SK-N-SH (cell line): ENCODE results near the gene CD209. TPM values are rescaled to one million over a fixed set of nuclear protein-coding genes. Genes with fewer than 3 reads are reported as not detected.

Source experiments
- CTCF ChIA-PET: fragments of 300-600, 350-600 bp; formaldehyde crosslinking; extraction: SDS; loops from one replicate; lab custom pipeline; 2021; lab: Yijun Ruan, JAX
- POLR2A ChIA-PET: fragments of 350-600 bp; sonication (Branson Sonifier 250); formaldehyde crosslinking; extraction: SDS; loops from one replicate; lab custom pipeline; 2020; ENCODE audit warnings: antibody characterized with exemption, inconsistent platforms; lab: Yijun Ruan, JAX
- DNase-seq: peaks from one replicate; pipeline ENCODE4 v3.0.0; 2012
- H2AFZ ChIP-seq: fragments of 200-600 bp; sonication (generic); 2 replicates; pipeline ENCODE4 v1.8.1; 2016; ENCODE audit warnings: antibody characterized with exemption, mild to moderate bottlenecking, low read depth
- H3F3A ChIP-seq: fragments of 200-600 bp; sonication (generic); replicated peaks from 2 replicates; pipeline ENCODE3; 2016; ENCODE audit warnings: antibody characterized with exemption, mild to moderate bottlenecking; ENCODE audit not compliant: insufficient read depth
- H3K27ac ChIP-seq, 2 experiments: fragments of 200-500 bp in 1 of 2; fragments of 200-600 bp in 1 of 2; sonication (Bioruptor generic) in 1 of 2; sonication (generic), shearing (Covaris generic) in 1 of 2; 2 replicates each; pipeline versions ENCODE4 v1.5.1 to v1.6.1; 2014 to 2016; ENCODE audit warnings: low read depth in 2 of 2, inconsistent platforms in 1 of 2, low read length in 1 of 2, mild to moderate bottlenecking in 1 of 2, mixed read lengths in 1 of 2
- H3K27me3 ChIP-seq: fragments of 200-600 bp; sonication (generic), shearing (Covaris generic); 2 replicates; pipeline ENCODE4 v1.6.1; 2016; ENCODE audit warnings: mixed run types; ENCODE audit not compliant: insufficient read depth
- H3K36me3 ChIP-seq, 2 experiments: fragments of 200-500 bp in 1 of 2; fragments of 200-600 bp in 1 of 2; sonication (Bioruptor generic) in 1 of 2; sonication (generic) in 1 of 2; replicated peaks in 1 of 2; 2 replicates each; pipeline versions ENCODE3 to v1.5.1; 2014 to 2016; ENCODE audit warnings: low read length in 1 of 2, mild to moderate bottlenecking in 1 of 2; ENCODE audit not compliant: insufficient read depth in 2 of 2, control insufficient read depth in 1 of 2
- H3K4me1 ChIP-seq, 2 experiments: fragments of 200-500 bp in 1 of 2; fragments of 200-600 bp in 1 of 2; sonication (Bioruptor generic) in 1 of 2; sonication (generic), shearing (Covaris generic) in 1 of 2; 2 replicates each; pipeline versions ENCODE4 v1.5.1 to v1.6.1; 2014 to 2016; ENCODE audit warnings: low read depth in 1 of 2, low read length in 1 of 2, mixed run types in 1 of 2; ENCODE audit not compliant: insufficient read depth in 2 of 2, control insufficient read depth in 1 of 2
- H3K4me2 ChIP-seq: fragments of 200-600 bp; sonication (generic), shearing (Covaris generic); 2 replicates; pipeline ENCODE4 v1.6.1; 2017; ENCODE audit warnings: mixed run types
- H3K4me3 ChIP-seq, 2 experiments: fragments of 200-500 bp in 1 of 2; fragments of 200-600 bp in 1 of 2; sonication (Bioruptor generic) in 1 of 2; sonication (generic), shearing (Covaris generic) in 1 of 2; 2 replicates each; pipeline versions ENCODE4 v1.5.1 to v1.8.1; 2014 to 2016; ENCODE audit warnings: low read depth in 2 of 2, inconsistent platforms in 1 of 2, low read length in 1 of 2, mild to moderate bottlenecking in 1 of 2, mixed read lengths in 1 of 2, moderate library complexity in 1 of 2
- H3K79me2 ChIP-seq: fragments of 200-600 bp; sonication (generic); 2 replicates; pipeline ENCODE4 v1.8.1; 2017; ENCODE audit warnings: mild to moderate bottlenecking; ENCODE audit not compliant: insufficient read depth
- H3K9ac ChIP-seq: fragments of 200-600 bp; sonication (generic); 2 replicates; pipeline ENCODE4 v1.6.1; 2017; ENCODE audit warnings: mixed run types
- H3K9me2 ChIP-seq: fragments of 200-600 bp; sonication (generic); 2 replicates; pipeline ENCODE4 v1.6.1; 2017; ENCODE audit warnings: mixed run types
- H3K9me3 ChIP-seq: fragments of 200-600 bp; sonication (generic); 2 replicates; pipeline ENCODE4 v1.6.1; 2017; ENCODE audit warnings: mixed run types, mild to moderate bottlenecking, moderate library complexity
- H4K20me1 ChIP-seq: fragments of 200-600 bp; sonication (generic); 2 replicates; pipeline ENCODE4 v1.6.1; 2017; ENCODE audit warnings: mild to moderate bottlenecking, mixed run types; ENCODE audit not compliant: insufficient read depth
- CHD2 ChIP-seq: fragments of 150-350 bp; IDR thresholded peaks from 2 replicates; pipeline ENCODE4 v1.6.1; 2018; ENCODE audit warnings: low read length; ENCODE audit not compliant: partially characterized antibody
- CTCF ChIP-seq: fragments of 200-600 bp; sonication (generic); IDR thresholded peaks from 2 replicates; pipeline ENCODE4 v1.6.1; 2017; ENCODE audit warnings: antibody characterized with exemption, mild to moderate bottlenecking, moderate library complexity
- EP300 ChIP-seq, 2 experiments: IDR thresholded peaks; 2 replicates each; pipeline versions ENCODE4 v1.4.0 to v1.6.1; 2012; ENCODE audit warnings: borderline replicate concordance in 1 of 2, low read depth in 1 of 2, low read length in 1 of 2
- FOSL2 ChIP-seq: IDR thresholded peaks from 2 replicates; pipeline ENCODE4 v1.4.0; 2012; ENCODE audit warnings: low read depth, mild to moderate bottlenecking, moderate library complexity, borderline replicate concordance
- FOXJ3 ChIP-seq: sonication (generic); formaldehyde crosslinking; IDR thresholded peaks from 2 replicates; pipeline ENCODE4 v1.5.1; 2020; ENCODE audit warnings: mild to moderate bottlenecking, missing genetic modification reagents
- FOXM1 ChIP-seq: IDR thresholded peaks from 2 replicates; pipeline ENCODE4 v1.4.0; 2012; ENCODE audit warnings: low read depth, mild to moderate bottlenecking
- GABPA ChIP-seq: IDR thresholded peaks from 2 replicates; pipeline ENCODE4 v1.4.0; 2012; ENCODE audit warnings: low read depth, mild to moderate bottlenecking
- IRF3 ChIP-seq: fragments of 150-350 bp; IDR thresholded peaks from 2 replicates; pipeline ENCODE4 v1.6.1; 2016; ENCODE audit warnings: mild to moderate bottlenecking, low read depth, low read length
- JUND ChIP-seq: IDR thresholded peaks from 2 replicates; pipeline ENCODE4 v1.4.0; 2012
- MAX ChIP-seq: IDR thresholded peaks from 2 replicates; pipeline ENCODE4 v1.4.0; 2012; ENCODE audit warnings: low read depth
- PBX3 ChIP-seq: IDR thresholded peaks from 2 replicates; pipeline ENCODE4; 2012
- RAD21 ChIP-seq: IDR thresholded peaks from 2 replicates; pipeline ENCODE4 v1.6.1; 2012; ENCODE audit warnings: mild to moderate bottlenecking, low read length
- RCOR1 ChIP-seq: fragments of 150-350 bp; IDR thresholded peaks from 2 replicates; pipeline ENCODE4 v1.6.1; 2017; ENCODE audit warnings: antibody characterized with exemption, low read length
- RFX5 ChIP-seq: IDR thresholded peaks from 2 replicates; pipeline ENCODE4 v1.6.1; 2012; ENCODE audit warnings: mild to moderate bottlenecking, improper control_type of control experiment, low read length
- SMC3 ChIP-seq: IDR thresholded peaks from 2 replicates; pipeline ENCODE4 v1.6.1; 2012; ENCODE audit warnings: low read depth, low read length, improper control_type of control experiment
- TCF12 ChIP-seq: IDR thresholded peaks from 2 replicates; pipeline ENCODE4 v1.4.0; 2012
- USF1 ChIP-seq: IDR thresholded peaks from 2 replicates; pipeline ENCODE4 v1.4.0; 2012; ENCODE audit warnings: low read depth, borderline replicate concordance
- WGBS: methylation state at CpG from one replicate; pipeline ENCODE4 v1.1.6; 2017; ENCODE audit warnings: low lambda C conversion rate; 5-methylcytosine and 5-hydroxymethylcytosine counted together
- polyA plus RNA-seq, 3 experiments: library from polyadenylated mRNA; depleted of rRNA; stranded (reverse); fragments of >200 nt; gene quantifications; 2 replicates each; pipeline ENCODE4 v1.2.3, GENCODE V29; 2012

CD209 gene
- polyA plus RNA-seq, 1 of the 3 experiments (the other 2 are of a cell fraction) = not detected

- Histone ChIP-seq H3K27me3 (peaks cover 56% of the 10 kb centered on the region), H3K9ac (no peak overlapping the region), H3K4me3 (no peak overlapping the region), H3F3A (no peaks in the 10 kb centered on the region), H2AFZ (no peak overlapping the region), H4K20me1 (no peaks in the 10 kb centered on the region), H3K4me2 (no peak overlapping the region), H3K27ac (no peak overlapping the region), H3K4me1 (no peaks in the 10 kb centered on the region), H3K9me3 (no peaks in the 10 kb centered on the region), H3K36me3 (no peaks in the 10 kb centered on the region), H3K9me2 (no peaks in the 10 kb centered on the region), H3K79me2 (no peaks in the 10 kb centered on the region)
- 22% methylated on average over 7 of the region's 7 CpGs for WGBS
- CTCF ChIA-PET = no interaction called here
- POLR2A ChIA-PET = no interaction called here
- TF ChIP-seq GABPA = no peak
- TF ChIP-seq FOXJ3 (CRISPR knock-in tag) = no peak
- TF ChIP-seq CTCF = no peak
- TF ChIP-seq FOSL2 = no peak
- TF ChIP-seq USF1 = no peak
- no peak for TF ChIP-seq CHD2
- no peak for TF ChIP-seq EP300 (IDR thresholded peaks at IDR 0.05; ENCODE audit: borderline replicate concordance in 1 of 2, low read depth in 1 of 2, low read length in 1 of 2)
- no peak for TF ChIP-seq PBX3
- TF ChIP-seq JUND = no peak
- no peak for TF ChIP-seq FOXM1
- no peak for TF ChIP-seq RAD21
- TF ChIP-seq IRF3 = no peak
- TF ChIP-seq MAX = no peak
- no peak for TF ChIP-seq RFX5
- no peak for TF ChIP-seq SMC3
- TF ChIP-seq RCOR1 = no peak
- no peak for TF ChIP-seq TCF12
- DNase-seq = no peak
Observed at GRCh38 chr19:7738023-7738422, 9.3 kb downstream of the CD209 start.
